Heart left ventricle (tissue), 13 donors: ENCODE results near the gene GTF2IRD2.
"Not testable (repeated sequence)": the region's sequence is repeated elsewhere in the genome, so short reads cannot be mapped to it uniquely, and the experiment has no call there.

Source experiments
- POLR2A ChIP-seq, 2 donors: fragments of 450-650 bp; IDR thresholded peaks; one replicate each; pipeline ENCODE4 v1.6.1; 2017; ENCODE audit warnings: antibody characterized with exemption in 2 of 2, mild to moderate bottlenecking in 2 of 2, moderate library complexity in 2 of 2
- TF ChIP-seq, protein P1 (sequence below), 12 donors: fragments of 200-600 bp; sonication (generic) in 4 of 12; IDR thresholded peaks; one replicate each; pipeline versions ENCODE4 v1.5.0 to v1.8.0; 2018 to 2022; ENCODE audit warnings: antibody characterized with exemption in 12 of 12, mild to moderate bottlenecking in 5 of 12
- donor health status: ischemic (EF 13 %, LVEDD 7.1; RV severe dilation, severe dysfunction).
- donor health status: DM: no; HTN: yes; CAD: no.
- donor health status: DM: no; HTN: no; CAD: no.
- donor health status: ischemic (EF 25% LVEDD 6.9; RV normal size, moderate dysfunction).
- donor health status: ischemic (EF 25% LVEDD 5.7; RV mildly dilated, moderate dysfunction).
- donor health status: ischemic (EF 35%, LVEDD 5.7; RV mildly dilated, moderate dysfunction).
- donor health status: nonischemic (EF 11% LVEDD 7.7; RV severe dilation, severe dysfunction).
- donor health status: DM: yes; HTN: yes; CAD: no.
- donor health status: PGD.
- donor health status: ischemic (EF 29% LVEDD 5.4; RV normal size, mild dysfunction).
- donor health status: nonischemic (EF 23%, LVEDD 6.1; RV moderate dilation, normal function).

DNA sequence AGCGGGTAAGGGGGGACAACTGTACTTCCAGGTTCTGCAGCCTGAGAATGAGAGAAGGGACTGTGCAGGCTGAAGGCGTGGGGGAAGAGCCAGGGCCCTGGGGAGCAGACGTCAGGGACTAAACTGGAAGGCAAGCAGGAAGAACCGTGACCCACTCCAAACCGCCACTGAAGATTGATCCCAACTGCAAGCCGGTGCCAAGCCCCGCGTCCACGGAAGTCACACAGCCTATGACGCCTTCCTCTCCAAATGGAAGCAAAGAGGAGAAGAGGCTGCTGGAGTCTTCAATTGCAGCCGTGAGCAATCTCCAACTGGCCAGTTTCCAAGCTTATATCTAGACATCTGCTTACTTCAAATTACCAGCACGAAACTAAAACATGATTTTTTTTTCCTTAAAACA is 1.6 kb downstream of the GTF2IRD2 start:
- TF ChIP-seq, protein P1, sequence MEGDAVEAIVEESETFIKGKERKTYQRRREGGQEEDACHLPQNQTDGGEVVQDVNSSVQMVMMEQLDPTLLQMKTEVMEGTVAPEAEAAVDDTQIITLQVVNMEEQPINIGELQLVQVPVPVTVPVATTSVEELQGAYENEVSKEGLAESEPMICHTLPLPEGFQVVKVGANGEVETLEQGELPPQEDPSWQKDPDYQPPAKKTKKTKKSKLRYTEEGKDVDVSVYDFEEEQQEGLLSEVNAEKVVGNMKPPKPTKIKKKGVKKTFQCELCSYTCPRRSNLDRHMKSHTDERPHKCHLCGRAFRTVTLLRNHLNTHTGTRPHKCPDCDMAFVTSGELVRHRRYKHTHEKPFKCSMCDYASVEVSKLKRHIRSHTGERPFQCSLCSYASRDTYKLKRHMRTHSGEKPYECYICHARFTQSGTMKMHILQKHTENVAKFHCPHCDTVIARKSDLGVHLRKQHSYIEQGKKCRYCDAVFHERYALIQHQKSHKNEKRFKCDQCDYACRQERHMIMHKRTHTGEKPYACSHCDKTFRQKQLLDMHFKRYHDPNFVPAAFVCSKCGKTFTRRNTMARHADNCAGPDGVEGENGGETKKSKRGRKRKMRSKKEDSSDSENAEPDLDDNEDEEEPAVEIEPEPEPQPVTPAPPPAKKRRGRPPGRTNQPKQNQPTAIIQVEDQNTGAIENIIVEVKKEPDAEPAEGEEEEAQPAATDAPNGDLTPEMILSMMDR (IDR thresholded peaks at IDR 0.05) = not testable (repeated sequence)
- not testable (repeated sequence) for TF ChIP-seq POLR2A (IDR thresholded peaks at IDR 0.05)
